ENCODE measurements around the gene CALML3. TPM values are rescaled to one million over a fixed set of nuclear protein-coding genes. Genes with fewer than 3 reads are reported as not detected.

The CALML3 gene
- total and polyA plus RNA-seq, 11 donors: 0.03 TPM; not detected in 10

- no peak overlapping the region for H3K4me3 ChIP-seq
- no peaks in the 10 kb centered on the region for H3K27me3 ChIP-seq
- no peaks in the 10 kb centered on the region for H3K4me1 ChIP-seq
- ATAC-seq: no peak
- intact Hi-C loops (cut with DNase I): no loop called here
- H3K9me3 ChIP-seq: no peaks in the 10 kb centered on the region
- WGBS, 4 donors: 93 to 98% (median 96%) methylated on average over 9 of the region's 9 CpGs
- TF ChIP-seq, protein P1, sequence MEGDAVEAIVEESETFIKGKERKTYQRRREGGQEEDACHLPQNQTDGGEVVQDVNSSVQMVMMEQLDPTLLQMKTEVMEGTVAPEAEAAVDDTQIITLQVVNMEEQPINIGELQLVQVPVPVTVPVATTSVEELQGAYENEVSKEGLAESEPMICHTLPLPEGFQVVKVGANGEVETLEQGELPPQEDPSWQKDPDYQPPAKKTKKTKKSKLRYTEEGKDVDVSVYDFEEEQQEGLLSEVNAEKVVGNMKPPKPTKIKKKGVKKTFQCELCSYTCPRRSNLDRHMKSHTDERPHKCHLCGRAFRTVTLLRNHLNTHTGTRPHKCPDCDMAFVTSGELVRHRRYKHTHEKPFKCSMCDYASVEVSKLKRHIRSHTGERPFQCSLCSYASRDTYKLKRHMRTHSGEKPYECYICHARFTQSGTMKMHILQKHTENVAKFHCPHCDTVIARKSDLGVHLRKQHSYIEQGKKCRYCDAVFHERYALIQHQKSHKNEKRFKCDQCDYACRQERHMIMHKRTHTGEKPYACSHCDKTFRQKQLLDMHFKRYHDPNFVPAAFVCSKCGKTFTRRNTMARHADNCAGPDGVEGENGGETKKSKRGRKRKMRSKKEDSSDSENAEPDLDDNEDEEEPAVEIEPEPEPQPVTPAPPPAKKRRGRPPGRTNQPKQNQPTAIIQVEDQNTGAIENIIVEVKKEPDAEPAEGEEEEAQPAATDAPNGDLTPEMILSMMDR (IDR thresholded peaks at IDR 0.05): no peak
- no peak for TF ChIP-seq POLR2A (IDR thresholded peaks at IDR 0.05)
- no peak overlapping the region for H3K27ac ChIP-seq
- DNase-seq: no peak
- no peaks in the 10 kb centered on the region for H3K36me3 ChIP-seq
Measured at GRCh38 chr10:5509236-5509635, 15.5 kb upstream of the CALML3 start.

GRCh38 chr10:5509691-5510090 lies 15.1 kb upstream of the CALML3 start:
- WGBS, 4 donors: 92 to 97% (median 96%) methylated on average over 11 of the region's 11 CpGs
- no peak for TF ChIP-seq POLR2A (IDR thresholded peaks at IDR 0.05)
- TF ChIP-seq, protein P1 (IDR thresholded peaks at IDR 0.05): no peak
- H3K27ac ChIP-seq: no peak overlapping the region
- H3K27me3 ChIP-seq: no peaks in the 10 kb centered on the region
- no peaks in the 10 kb centered on the region for H3K36me3 ChIP-seq
- intact Hi-C loops (cut with DNase I): no loop called here
- no peaks in the 10 kb centered on the region for H3K4me1 ChIP-seq
- no peaks in the 10 kb centered on the region for H3K9me3 ChIP-seq
- ATAC-seq: no peak
- no peak for DNase-seq
- H3K4me3 ChIP-seq: no peak overlapping the region

GRCh38 chr10:5510281-5511072 lies 14.3 kb upstream of the CALML3 start:
- H3K4me3 ChIP-seq: no peak overlapping the region
- no peaks in the 10 kb centered on the region for H3K4me1 ChIP-seq
- no peak overlapping the region for H3K27ac ChIP-seq
- intact Hi-C loops (cut with DNase I): no loop called here
- no peak for TF ChIP-seq POLR2A (IDR thresholded peaks at IDR 0.05)
- TF ChIP-seq, protein P1 (IDR thresholded peaks at IDR 0.05): no peak
- ATAC-seq (no peak), DNase-seq (no peak)
- whole genome bisulfite sequencing, 4 donors: 83% methylated on average over 16 of the region's 16 CpGs
- H3K27me3 ChIP-seq: no peaks in the 10 kb centered on the region
- H3K9me3 ChIP-seq: no peaks in the 10 kb centered on the region
- no peaks in the 10 kb centered on the region for H3K36me3 ChIP-seq

DNA sequence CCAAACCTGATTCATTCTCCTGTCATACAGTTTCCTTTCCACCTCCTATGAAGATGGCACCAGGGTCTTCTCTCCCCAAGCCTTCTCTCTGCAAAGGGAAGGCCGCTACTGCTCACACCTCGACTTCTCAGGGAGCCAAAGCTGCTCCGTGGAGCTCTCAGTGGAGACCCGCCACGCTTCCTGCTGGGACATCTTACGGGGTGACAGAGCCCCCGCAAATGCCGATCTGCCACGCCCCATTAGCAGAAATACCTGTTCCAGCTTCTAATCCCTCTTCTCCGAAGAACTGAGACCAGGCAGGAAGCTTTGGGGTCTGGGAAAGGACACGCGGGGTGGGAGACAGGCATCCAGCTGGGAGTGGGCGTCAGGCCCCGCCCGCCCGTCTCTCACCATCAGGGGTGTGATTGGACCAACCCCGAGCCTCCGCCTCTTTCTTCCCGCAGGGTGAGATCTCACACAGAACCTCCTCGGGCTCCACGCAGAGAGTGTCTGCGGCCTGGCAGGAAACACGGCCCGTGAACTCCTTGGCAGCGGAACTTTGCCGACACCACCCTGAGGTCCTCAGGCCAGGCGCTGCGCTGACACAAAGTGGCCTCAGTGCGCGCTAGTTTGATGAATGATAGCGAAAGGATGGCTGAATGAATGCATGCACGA lies 13.4 kb upstream of the CALML3 start:
- H3K4me3 ChIP-seq: no peak overlapping the region
- TF ChIP-seq, protein P1 (IDR thresholded peaks at IDR 0.05): no peak
- no peak for TF ChIP-seq POLR2A (IDR thresholded peaks at IDR 0.05)
- intact Hi-C loops (cut with DNase I): no loop called here
- H3K9me3 ChIP-seq: no peaks in the 10 kb centered on the region
- DNase-seq (no peak), ATAC-seq (no peak)
- no peaks in the 10 kb centered on the region for H3K4me1 ChIP-seq
- WGBS, 4 donors: 87 to 90% (median 88%) methylated on average over 30 to 32 of the region's 32 CpGs
- H3K27ac ChIP-seq: no peak overlapping the region
- no peaks in the 10 kb centered on the region for H3K36me3 ChIP-seq
- no peaks in the 10 kb centered on the region for H3K27me3 ChIP-seq
